Pericardium fibroblast (primary cell): Measurements from ENCODE around the gene HLA-DQB2. TPM values are rescaled to one million over a fixed set of nuclear protein-coding genes. Genes with fewer than 3 reads are reported as not detected.

Experiments
- total RNA-seq: library from RNA; depleted of rRNA; stranded (reverse); fragments of >200 nt; gene quantifications from 2 replicates; pipeline ENCODE4 v1.2.3, GENCODE V29; 2015

Gene HLA-DQB2
- total RNA-seq = not detected in 2 replicates

GRCh38 chr6:32763421-32763820 lies at the start of gene HLA-DQB2:
TSS of gene HLA-DQB2 (minus strand) at chr6:32763532. CDS start at chr6:32763470, 62 bp downstream.

GRCh38 chr6:32741031-32741960 lies 22.0 kb downstream of the HLA-DQB2 start, which contains the start of gene HLA-DQA2:
TSS of gene HLA-DQA2 (plus strand) at chr6:32741391. CDS start at chr6:32741444, 53 bp downstream.

Other genes starting within 250 kb of the HLA-DQB2 start
- gene HLA-DRB5, start 233.2 kb downstream of the HLA-DQB2 start, total RNA-seq = not detected in 2 replicates
- not detected in 2 replicates for gene HLA-DRB1, start 173.7 kb downstream of the HLA-DQB2 start, total RNA-seq
- gene HLA-DQA1, start 126.1 kb downstream of the HLA-DQB2 start, total RNA-seq = not detected in 2 replicates
- not detected in 2 replicates for gene HLA-DQB1, start 96.9 kb downstream of the HLA-DQB2 start, total RNA-seq
- gene HLA-DQA2, start 22.1 kb downstream of the HLA-DQB2 start, total RNA-seq = not detected in 2 replicates
- gene HLA-DOB, start 53.5 kb upstream of the HLA-DQB2 start, total RNA-seq = 2.2 TPM in 1 of 2 replicates, not detected in the other
- gene TAP2, start 75.2 kb upstream of the HLA-DQB2 start, total RNA-seq = 6.3 and 6.6 TPM in 2 replicates
- gene PSMB8, start 80.5 kb upstream of the HLA-DQB2 start, total RNA-seq = 32.7 and 68.0 TPM in 2 replicates
- gene TAP1, start 90.2 kb upstream of the HLA-DQB2 start, total RNA-seq = 15.9 and 19.5 TPM in 2 replicates
- 11.1 and 18.1 TPM in 2 replicates for gene PSMB9, start 90.7 kb upstream of the HLA-DQB2 start, total RNA-seq
- 0.23 TPM in 1 of 2 replicates, not detected in the other for gene HLA-DMB, start 177.5 kb upstream of the HLA-DQB2 start, total RNA-seq
- gene HLA-DMA, start 189.6 kb upstream of the HLA-DQB2 start, total RNA-seq = 4.3 and 7.8 TPM in 2 replicates
- 83.6 and 109 TPM in 2 replicates for gene BRD2, start 205.1 kb upstream of the HLA-DQB2 start, total RNA-seq
- not detected in 2 replicates for gene HLA-DOA, start 246.1 kb upstream of the HLA-DQB2 start, total RNA-seq